HEK293 (cell line): ENCODE results near the gene PPP1R10.
A peak's percentile ranks its signal among the peaks of the same experiment; 100 is the strongest.

Experiments used
- BCL6B ChIP-seq: fragments of 450-650 bp; formaldehyde crosslinking; IDR thresholded peaks from 2 replicates; pipeline ENCODE4 v1.5.1; 2017; ENCODE audit warnings: missing biosample characterization, missing genetic modification characterization
- GLIS2 ChIP-seq: fragments of 450-650 bp; formaldehyde crosslinking; IDR thresholded peaks from 2 replicates; pipeline ENCODE4 v1.5.1; 2016; ENCODE audit warnings: missing biosample characterization, missing genetic modification characterization
- KLF17 ChIP-seq: fragments of 450-650 bp; formaldehyde crosslinking; IDR thresholded peaks from 2 replicates; pipeline ENCODE4 v1.5.1; 2016; ENCODE audit warnings: missing biosample characterization, missing genetic modification characterization
- ZBTB10 ChIP-seq: fragments of 450-650 bp; formaldehyde crosslinking; IDR thresholded peaks from 2 replicates; pipeline ENCODE4 v1.5.1; 2016; ENCODE audit warnings: missing biosample characterization, missing genetic modification characterization
- ZBTB26 ChIP-seq: fragments of 450-650 bp; formaldehyde crosslinking; optimal IDR thresholded peaks from 2 replicates; pipeline ENCODE3; 2016; ENCODE audit warnings: missing biosample characterization, mild to moderate bottlenecking, missing genetic modification characterization
- ZFP3 ChIP-seq: fragments of 450-650 bp; formaldehyde crosslinking; IDR thresholded peaks from 2 replicates; pipeline ENCODE4 v1.5.1; 2016; ENCODE audit warnings: low read depth, missing biosample characterization, missing genetic modification characterization
- ZFP69B ChIP-seq: fragments of 450-650 bp; formaldehyde crosslinking; IDR thresholded peaks from 2 replicates; pipeline ENCODE4 v1.5.1; 2016; ENCODE audit warnings: missing biosample characterization, missing genetic modification characterization
- ZIC2 ChIP-seq: fragments of 450-650 bp; formaldehyde crosslinking; IDR thresholded peaks from 2 replicates; pipeline ENCODE4 v1.5.1; 2016; ENCODE audit warnings: missing biosample characterization, missing genetic modification characterization
- ZNF138 ChIP-seq: fragments of 450-650 bp; formaldehyde crosslinking; IDR thresholded peaks from 2 replicates; pipeline ENCODE4 v1.5.1; 2016; ENCODE audit warnings: missing biosample characterization, missing genetic modification characterization, borderline replicate concordance
- ZNF341 ChIP-seq: fragments of 450-650 bp; formaldehyde crosslinking; IDR thresholded peaks from 2 replicates; pipeline ENCODE4; 2016; ENCODE audit warnings: low read depth, missing biosample characterization, missing genetic modification characterization
- ZNF354C ChIP-seq: fragments of 450-650 bp; formaldehyde crosslinking; IDR thresholded peaks from 2 replicates; pipeline ENCODE4 v1.5.1; 2016; ENCODE audit warnings: missing biosample characterization, missing genetic modification characterization, low read depth, borderline replicate concordance
- ZNF48 ChIP-seq: fragments of 450-650 bp; formaldehyde crosslinking; IDR thresholded peaks from 2 replicates; pipeline ENCODE4 v1.5.1; 2016; ENCODE audit warnings: missing biosample characterization, missing genetic modification characterization
- ZNF626 ChIP-seq: fragments of 450-650 bp; sonication (Bioruptor Pico); formaldehyde crosslinking; IDR thresholded peaks from 2 replicates; pipeline ENCODE4 v1.5.1; 2018; ENCODE audit warnings: missing biosample characterization, missing genetic modification characterization, inconsistent platforms
- ZNF785 ChIP-seq: fragments of 450-650 bp; formaldehyde crosslinking; IDR thresholded peaks from 2 replicates; pipeline ENCODE4 v1.5.1; 2016; ENCODE audit warnings: missing biosample characterization, missing genetic modification characterization
- TF ChIP-seq, protein P1 (sequence below): sonication (generic); formaldehyde crosslinking; IDR thresholded peaks from 2 replicates; pipeline ENCODE4 v1.8.1; 2022; ENCODE audit warnings: mild to moderate bottlenecking, moderate library complexity, missing genetic modification reagents
- TF ChIP-seq, protein P2 (sequence below): fragments of 450-650 bp; formaldehyde crosslinking; IDR thresholded peaks from 2 replicates; pipeline ENCODE4 v1.5.1; 2016; ENCODE audit warnings: missing biosample characterization, missing genetic modification characterization
- TF ChIP-seq, protein P3 (sequence below): fragments of 450-650 bp; formaldehyde crosslinking; conservative IDR thresholded peaks from 2 replicates; pipeline ENCODE4 v1.5.1; 2016; ENCODE audit warnings: low read depth, missing biosample characterization, missing genetic modification characterization
- TF ChIP-seq, protein P4 (sequence below): fragments of 450-650 bp; formaldehyde crosslinking; IDR thresholded peaks from 2 replicates; pipeline ENCODE4 v1.5.1; 2017; ENCODE audit warnings: missing biosample characterization, missing genetic modification characterization

PPP1R10 gene

GRCh38 chr6:30554962-30555815, 61.9 kb downstream of the PPP1R10 start (continued):
- TF ChIP-seq, protein P1, sequence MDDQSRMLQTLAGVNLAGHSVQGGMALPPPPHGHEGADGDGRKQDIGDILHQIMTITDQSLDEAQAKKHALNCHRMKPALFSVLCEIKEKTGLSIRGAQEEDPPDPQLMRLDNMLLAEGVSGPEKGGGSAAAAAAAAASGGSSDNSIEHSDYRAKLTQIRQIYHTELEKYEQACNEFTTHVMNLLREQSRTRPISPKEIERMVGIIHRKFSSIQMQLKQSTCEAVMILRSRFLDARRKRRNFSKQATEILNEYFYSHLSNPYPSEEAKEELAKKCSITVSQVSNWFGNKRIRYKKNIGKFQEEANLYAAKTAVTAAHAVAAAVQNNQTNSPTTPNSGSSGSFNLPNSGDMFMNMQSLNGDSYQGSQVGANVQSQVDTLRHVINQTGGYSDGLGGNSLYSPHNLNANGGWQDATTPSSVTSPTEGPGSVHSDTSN (CRISPR knock-in tag) = no peak
- TF ChIP-seq, protein P2, sequence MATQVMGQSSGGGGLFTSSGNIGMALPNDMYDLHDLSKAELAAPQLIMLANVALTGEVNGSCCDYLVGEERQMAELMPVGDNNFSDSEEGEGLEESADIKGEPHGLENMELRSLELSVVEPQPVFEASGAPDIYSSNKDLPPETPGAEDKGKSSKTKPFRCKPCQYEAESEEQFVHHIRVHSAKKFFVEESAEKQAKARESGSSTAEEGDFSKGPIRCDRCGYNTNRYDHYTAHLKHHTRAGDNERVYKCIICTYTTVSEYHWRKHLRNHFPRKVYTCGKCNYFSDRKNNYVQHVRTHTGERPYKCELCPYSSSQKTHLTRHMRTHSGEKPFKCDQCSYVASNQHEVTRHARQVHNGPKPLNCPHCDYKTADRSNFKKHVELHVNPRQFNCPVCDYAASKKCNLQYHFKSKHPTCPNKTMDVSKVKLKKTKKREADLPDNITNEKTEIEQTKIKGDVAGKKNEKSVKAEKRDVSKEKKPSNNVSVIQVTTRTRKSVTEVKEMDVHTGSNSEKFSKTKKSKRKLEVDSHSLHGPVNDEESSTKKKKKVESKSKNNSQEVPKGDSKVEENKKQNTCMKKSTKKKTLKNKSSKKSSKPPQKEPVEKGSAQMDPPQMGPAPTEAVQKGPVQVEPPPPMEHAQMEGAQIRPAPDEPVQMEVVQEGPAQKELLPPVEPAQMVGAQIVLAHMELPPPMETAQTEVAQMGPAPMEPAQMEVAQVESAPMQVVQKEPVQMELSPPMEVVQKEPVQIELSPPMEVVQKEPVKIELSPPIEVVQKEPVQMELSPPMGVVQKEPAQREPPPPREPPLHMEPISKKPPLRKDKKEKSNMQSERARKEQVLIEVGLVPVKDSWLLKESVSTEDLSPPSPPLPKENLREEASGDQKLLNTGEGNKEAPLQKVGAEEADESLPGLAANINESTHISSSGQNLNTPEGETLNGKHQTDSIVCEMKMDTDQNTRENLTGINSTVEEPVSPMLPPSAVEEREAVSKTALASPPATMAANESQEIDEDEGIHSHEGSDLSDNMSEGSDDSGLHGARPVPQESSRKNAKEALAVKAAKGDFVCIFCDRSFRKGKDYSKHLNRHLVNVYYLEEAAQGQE = peak; percentile 75; the same call in 1 of the 2 replicates
- TF ChIP-seq ZBTB26 (no peak), GLIS2 (tag by site-specific recombination) (no peak), ZFP69B (tag by site-specific recombination) (no peak), ZBTB10 (tag by site-specific recombination) (no peak), ZNF138 (no peak), KLF17 (tag by site-specific recombination) (no peak), ZFP3 (no peak), BCL6B (tag by site-specific recombination) (no peak), ZNF626 (no peak), ZNF785 (no peak), ZNF48 (tag by site-specific recombination) (no peak), ZNF341 (tag by site-specific recombination) (peak; percentile 78), ZNF354C (tag by site-specific recombination) (no peak), ZIC2 (tag by site-specific recombination) (0 out of 2 replicates have a peak, but pooled peaks have one; percentile 5)
- TF ChIP-seq, protein P3, sequence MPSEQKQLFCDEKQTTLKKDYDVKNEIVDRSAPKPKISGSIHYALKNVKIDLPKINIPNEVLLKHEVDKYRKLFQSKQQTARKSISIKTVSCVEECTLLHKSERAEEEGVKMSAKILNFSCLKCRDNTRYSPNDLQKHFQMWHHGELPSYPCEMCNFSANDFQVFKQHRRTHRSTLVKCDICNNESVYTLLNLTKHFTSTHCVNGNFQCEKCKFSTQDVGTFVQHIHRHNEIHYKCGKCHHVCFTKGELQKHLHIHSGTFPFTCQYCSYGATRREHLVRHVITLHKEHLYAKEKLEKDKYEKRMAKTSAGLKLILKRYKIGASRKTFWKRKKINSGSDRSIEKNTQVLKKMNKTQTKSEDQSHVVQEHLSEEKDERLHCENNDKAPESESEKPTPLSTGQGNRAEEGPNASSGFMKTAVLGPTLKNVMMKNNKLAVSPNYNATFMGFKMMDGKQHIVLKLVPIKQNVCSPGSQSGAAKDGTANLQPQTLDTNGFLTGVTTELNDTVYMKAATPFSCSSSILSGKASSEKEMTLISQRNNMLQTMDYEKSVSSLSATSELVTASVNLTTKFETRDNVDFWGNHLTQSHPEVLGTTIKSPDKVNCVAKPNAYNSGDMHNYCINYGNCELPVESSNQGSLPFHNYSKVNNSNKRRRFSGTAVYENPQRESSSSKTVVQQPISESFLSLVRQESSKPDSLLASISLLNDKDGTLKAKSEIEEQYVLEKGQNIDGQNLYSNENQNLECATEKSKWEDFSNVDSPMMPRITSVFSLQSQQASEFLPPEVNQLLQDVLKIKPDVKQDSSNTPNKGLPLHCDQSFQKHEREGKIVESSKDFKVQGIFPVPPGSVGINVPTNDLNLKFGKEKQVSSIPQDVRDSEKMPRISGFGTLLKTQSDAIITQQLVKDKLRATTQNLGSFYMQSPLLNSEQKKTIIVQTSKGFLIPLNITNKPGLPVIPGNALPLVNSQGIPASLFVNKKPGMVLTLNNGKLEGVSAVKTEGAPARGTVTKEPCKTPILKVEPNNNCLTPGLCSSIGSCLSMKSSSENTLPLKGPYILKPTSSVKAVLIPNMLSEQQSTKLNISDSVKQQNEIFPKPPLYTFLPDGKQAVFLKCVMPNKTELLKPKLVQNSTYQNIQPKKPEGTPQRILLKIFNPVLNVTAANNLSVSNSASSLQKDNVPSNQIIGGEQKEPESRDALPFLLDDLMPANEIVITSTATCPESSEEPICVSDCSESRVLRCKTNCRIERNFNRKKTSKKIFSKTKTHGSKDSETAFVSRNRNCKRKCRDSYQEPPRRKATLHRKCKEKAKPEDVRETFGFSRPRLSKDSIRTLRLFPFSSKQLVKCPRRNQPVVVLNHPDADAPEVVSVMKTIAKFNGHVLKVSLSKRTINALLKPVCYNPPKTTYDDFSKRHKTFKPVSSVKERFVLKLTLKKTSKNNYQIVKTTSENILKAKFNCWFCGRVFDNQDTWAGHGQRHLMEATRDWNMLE (tag by site-specific recombination) = no peak
- TF ChIP-seq, protein P4, sequence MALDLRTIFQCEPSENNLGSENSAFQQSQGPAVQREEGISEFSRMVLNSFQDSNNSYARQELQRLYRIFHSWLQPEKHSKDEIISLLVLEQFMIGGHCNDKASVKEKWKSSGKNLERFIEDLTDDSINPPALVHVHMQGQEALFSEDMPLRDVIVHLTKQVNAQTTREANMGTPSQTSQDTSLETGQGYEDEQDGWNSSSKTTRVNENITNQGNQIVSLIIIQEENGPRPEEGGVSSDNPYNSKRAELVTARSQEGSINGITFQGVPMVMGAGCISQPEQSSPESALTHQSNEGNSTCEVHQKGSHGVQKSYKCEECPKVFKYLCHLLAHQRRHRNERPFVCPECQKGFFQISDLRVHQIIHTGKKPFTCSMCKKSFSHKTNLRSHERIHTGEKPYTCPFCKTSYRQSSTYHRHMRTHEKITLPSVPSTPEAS (tag by site-specific recombination) = no peak
